CD4-positive, alpha-beta T cell (primary cell): ENCODE data around the gene HMGN1. TPM values are rescaled to one million over a fixed set of nuclear protein-coding genes. Genes with fewer than 3 reads are reported as not detected.

Source experiments
- ATAC-seq: fragments of 200-7000 bp; cut with Tn5 transposase; one replicate; pipeline ENCODE4 v1.10.0; 2022; ENCODE audit warnings: mild to moderate bottlenecking; ENCODE audit not compliant: poor library complexity
- CTCF ChIA-PET: fragments of 350-600 bp; sonication (Branson Sonifier 250); formaldehyde crosslinking; loops from one replicate; lab custom pipeline; 2021; ENCODE audit warnings: antibody characterized with exemption, inconsistent platforms; lab: Charles Lee
- POLR2A ChIA-PET: fragments of 350-600 bp; sonication (Branson Sonifier 250); formaldehyde crosslinking; loops from one replicate; lab custom pipeline; 2021; ENCODE audit warnings: antibody characterized with exemption, inconsistent platforms; lab: Charles Lee
- DNase-seq, 14 experiments: peaks; one replicate each; pipeline ENCODE4 v3.0.0-alpha.2; 2013 to 2020; ENCODE audit warnings: mixed read lengths in 2 of 14
- H3K27ac ChIP-seq, 2 donors: one replicate each; pipeline versions ENCODE4 v1.5.1 to v1.7.0; 2013; ENCODE audit warnings: low read length in 2 of 2, low read depth in 1 of 2, mild to moderate bottlenecking in 1 of 2
- H3K27me3 ChIP-seq, 2 experiments: 1 replicate in 1 of 2; 2 replicates in 1 of 2; pipeline versions ENCODE4 v1.6.1 to v1.7.0; 2013; ENCODE audit warnings: low read length in 2 of 2, control low read depth in 1 of 2, mild to moderate bottlenecking in 1 of 2, moderate library complexity in 1 of 2; ENCODE audit not compliant: insufficient read depth in 2 of 2, control insufficient read depth in 1 of 2
- H3K36me3 ChIP-seq: one replicate; pipeline ENCODE4 v1.6.1; 2013; ENCODE audit warnings: low read length, control low read depth; ENCODE audit not compliant: insufficient read depth
- H3K4me1 ChIP-seq: one replicate; pipeline ENCODE4 v1.6.1; 2013; ENCODE audit warnings: low read length, control low read depth; ENCODE audit not compliant: insufficient read depth
- H3K4me3 ChIP-seq: one replicate; pipeline ENCODE4 v1.5.1; 2013; ENCODE audit warnings: mild to moderate bottlenecking, low read length, moderate library complexity
- H3K9me3 ChIP-seq, 2 experiments: 1 replicate in 1 of 2; 2 replicates in 1 of 2; pipeline versions ENCODE4 v1.6.1 to v1.7.0; 2013; ENCODE audit warnings: low read length in 2 of 2, mild to moderate bottlenecking in 2 of 2, control low read depth in 1 of 2, moderate library complexity in 1 of 2; ENCODE audit not compliant: control insufficient read depth in 1 of 2, insufficient read depth in 1 of 2
- H3K27ac Mint-ChIP-seq: one replicate; pipeline ENCODE4 v1.8.0; 2020; ENCODE audit warnings: mixed read lengths
- H3K27me3 Mint-ChIP-seq: one replicate; pipeline ENCODE4 v1.8.0; 2021; ENCODE audit warnings: mixed read lengths
- H3K36me3 Mint-ChIP-seq: one replicate; pipeline ENCODE4 v1.8.0; 2021; ENCODE audit warnings: low read depth, mixed read lengths
- H3K4me1 Mint-ChIP-seq: one replicate; pipeline ENCODE4 v1.8.0; 2021; ENCODE audit warnings: low read depth, mixed read lengths
- H3K4me3 Mint-ChIP-seq: one replicate; pipeline ENCODE4 v1.8.0; 2020; ENCODE audit warnings: mild to moderate bottlenecking, mixed read lengths
- H3K9me3 Mint-ChIP-seq: one replicate; pipeline ENCODE4 v1.8.0; 2020; ENCODE audit warnings: mixed read lengths
- CTCF ChIP-seq: fragments of 200-600 bp; IDR thresholded peaks from one replicate; pipeline ENCODE4 v1.8.0; 2022; ENCODE audit warnings: antibody characterized with exemption, mild to moderate bottlenecking
- intact Hi-C, 2 experiments: fragments of 100-400 bp; cut with DNase I in 1 of 2; cut with micrococcal nuclease in 1 of 2; formaldehyde crosslinking; loops; one replicate each; pipeline versions ENCODE4 v1.15.1 to v1.9.0; 2023 to 2025; cut with DNase I, micrococcal nuclease
- total RNA-seq, 174 experiments: library from RNA in 2 of 174; stranded (reverse) in 2 of 174; gene quantifications; one replicate each; pipeline ENCODE4 v1.2.3 and lab custom pipeline; 2021 to 2026

HMGN1 gene
- total RNA-seq, 2 experiments from 2014 or later, result 256 to 262 TPM

GRCh38 chr21:39367783-39368182 lies 18.9 kb upstream of the HMGN1 start:
- Histone ChIP-seq H3K4me1 (no peaks in the 10 kb centered on the region), H3K4me3 (no peak overlapping the region), H3K27me3 (no peaks in the 10 kb centered on the region), H3K9me3 (no peaks in the 10 kb centered on the region), H3K36me3 (no peaks in the 10 kb centered on the region), H3K27ac (no peak overlapping the region)
- Mint-ChIP-seq H3K36me3 (no peaks in the 10 kb centered on the region), H3K27me3 (peaks cover 6% of the 10 kb centered on the region), H3K4me3 (no peak overlapping the region), H3K9me3 (no peaks in the 10 kb centered on the region), H3K27ac (no peak overlapping the region), H3K4me1 (no peaks in the 10 kb centered on the region)
- intact Hi-C loops, result no loop called here
- ChIA-PET CTCF (no interaction called here), POLR2A (no interaction called here)
- no peak for DNase-seq
- no peak for TF ChIP-seq CTCF
- ATAC-seq, result no peak

GRCh38 chr21:39366563-39366962 lies 17.7 kb upstream of the HMGN1 start:
- H3K36me3 Mint-ChIP-seq, result no peaks in the 10 kb centered on the region
- intact Hi-C loops, result no loop called here

GRCh38 chr21:39364949-39365348 lies 16.1 kb upstream of the HMGN1 start:
- Histone ChIP-seq H3K36me3 (no peaks in the 10 kb centered on the region), H3K4me1 (no peaks in the 10 kb centered on the region), H3K4me3 (no peak overlapping the region), H3K27me3 (no peaks in the 10 kb centered on the region), H3K9me3 (no peaks in the 10 kb centered on the region), H3K27ac (no peak overlapping the region)
- intact Hi-C loops, result no loop called here
- peaks cover 6% of the 10 kb centered on the region for H3K27me3 Mint-ChIP-seq
- no peaks in the 10 kb centered on the region for H3K36me3 Mint-ChIP-seq
- H3K27ac Mint-ChIP-seq, result no peak overlapping the region
- H3K4me3 Mint-ChIP-seq, result no peak overlapping the region
- no peak for TF ChIP-seq CTCF
- no peak for ATAC-seq
- ChIA-PET CTCF (no interaction called here), POLR2A (interaction anchor here (0.7 kb wide), 1 partner anchor 76 kb away, joined by 3 read pairs; no protein-coding TSS in a partner anchor)
- no peaks in the 10 kb centered on the region for H3K4me1 Mint-ChIP-seq
- no peaks in the 10 kb centered on the region for H3K9me3 Mint-ChIP-seq
- DNase-seq, result no peak

More at GRCh38 chr21:39366563-39366962, 17.7 kb upstream of the HMGN1 start:
- no peaks in the 10 kb centered on the region for H3K27me3 ChIP-seq
- no peaks in the 10 kb centered on the region for H3K9me3 ChIP-seq
- H3K4me3 Mint-ChIP-seq, result no peak overlapping the region
- no peaks in the 10 kb centered on the region for H3K9me3 Mint-ChIP-seq
- H3K27ac Mint-ChIP-seq, result no peak overlapping the region
- no peak overlapping the region for H3K4me3 ChIP-seq
- no peaks in the 10 kb centered on the region for H3K4me1 ChIP-seq
- no peak for DNase-seq
- TF ChIP-seq CTCF, result no peak
- peaks cover 6% of the 10 kb centered on the region for H3K27me3 Mint-ChIP-seq
- no peak for ATAC-seq
- ChIA-PET POLR2A (no interaction called here), CTCF (no interaction called here)
- H3K4me1 Mint-ChIP-seq, result no peaks in the 10 kb centered on the region
- no peak overlapping the region for H3K27ac ChIP-seq
- H3K36me3 ChIP-seq, result no peaks in the 10 kb centered on the region
